ENCODE data around the gene UTRN. TPM values are rescaled to one million over a fixed set of nuclear protein-coding genes. Genes with fewer than 3 reads are reported as not detected.

The UTRN gene
- total RNA-seq, 8 experiments from 2014 or later, result 14.8 to 176 (median 60.8) TPM

DNA sequence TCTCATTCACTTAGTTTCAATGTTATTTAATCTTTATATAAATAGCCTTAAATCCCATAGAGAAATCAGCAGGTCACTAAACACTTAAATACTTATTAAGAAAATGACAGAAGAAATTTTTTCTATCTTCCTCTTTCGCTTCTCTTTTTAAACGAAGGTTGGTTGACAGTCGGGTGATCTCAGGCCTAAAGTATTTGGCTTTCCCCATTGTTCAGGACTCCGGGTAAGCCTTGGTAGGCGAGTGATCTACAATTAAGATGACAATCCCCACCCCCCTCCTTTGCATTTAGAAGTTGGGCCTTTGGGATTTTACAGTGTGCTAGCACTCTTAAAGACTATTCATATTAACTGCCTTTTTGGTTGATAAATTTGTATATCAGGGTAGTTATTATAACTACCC lies 19.7 kb upstream of the UTRN start:
- no peak overlapping the region for H3K27ac ChIP-seq
- peaks cover 12 to 23% of the 10 kb centered on the region in 2 donors for H3K4me1 ChIP-seq (replicated peaks in 1 of 2)
- WGBS, 10 experiments, result 4 to 93% (median 12%) methylated on average over 2 to 5 of the region's 5 CpGs
- peak in 6 of 8 experiments; percentile 9 to 84 (median 78) for ATAC-seq (replicated peaks in 6 of 8)
- no peak overlapping the region for H3K4me3 ChIP-seq
- in situ Hi-C loops (cut with MboI; ENCODE audit: low pct_unique_long_range_greater_than_20kb in 2 of 9, low sequenced_read_pairs in 9 of 9, unreplicated experiment in 9 of 9), result no loop called here

DNA sequence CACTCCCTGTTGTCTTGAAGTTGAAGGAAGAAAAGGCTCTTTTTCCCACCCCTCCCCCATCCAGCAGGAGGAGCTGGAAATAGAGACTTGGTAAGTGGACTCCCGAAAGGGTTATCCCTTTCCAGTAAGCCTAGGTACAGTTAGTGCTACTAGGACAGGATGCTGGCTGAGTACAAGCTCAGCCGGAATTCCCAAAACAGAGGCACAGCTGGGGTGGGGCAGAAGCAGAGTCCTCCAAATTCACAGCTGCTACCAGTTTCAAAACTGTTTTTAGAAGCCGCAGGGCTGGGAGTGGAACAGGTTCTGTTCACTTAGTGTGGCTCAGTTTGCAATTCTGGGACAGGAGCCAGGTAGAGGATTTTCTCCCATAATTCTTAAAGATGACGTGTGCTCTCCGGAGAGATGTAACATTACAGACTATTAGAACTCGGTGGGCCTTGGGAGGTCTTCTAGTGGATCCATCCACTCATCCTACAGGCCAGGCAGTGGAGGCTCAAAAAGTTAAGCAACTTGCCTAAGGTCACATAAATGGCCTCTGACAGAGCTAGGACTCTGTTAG lies 19.0 kb upstream of the UTRN start:
- in situ Hi-C loops (cut with MboI; ENCODE audit: low pct_unique_long_range_greater_than_20kb in 2 of 9, low sequenced_read_pairs in 9 of 9, unreplicated experiment in 9 of 9), result no loop called here
- Histone ChIP-seq H3K27ac (no peak overlapping the region), H3K4me3 (no peak overlapping the region), H3K4me1 (replicated peaks in 1 of 2) (peaks cover 12 to 23% of the 10 kb centered on the region in 2 donors)
- ATAC-seq (replicated peaks in 6 of 8), result peak in 3 of 8 experiments; percentile 80 to 91 (median 88)
- WGBS, 10 experiments, result 0 to 50% (median 27%) methylated on average over 1 to 5 of the region's 6 CpGs; no CpG with 5 or more reads in 3 of the 10 experiments

DNA sequence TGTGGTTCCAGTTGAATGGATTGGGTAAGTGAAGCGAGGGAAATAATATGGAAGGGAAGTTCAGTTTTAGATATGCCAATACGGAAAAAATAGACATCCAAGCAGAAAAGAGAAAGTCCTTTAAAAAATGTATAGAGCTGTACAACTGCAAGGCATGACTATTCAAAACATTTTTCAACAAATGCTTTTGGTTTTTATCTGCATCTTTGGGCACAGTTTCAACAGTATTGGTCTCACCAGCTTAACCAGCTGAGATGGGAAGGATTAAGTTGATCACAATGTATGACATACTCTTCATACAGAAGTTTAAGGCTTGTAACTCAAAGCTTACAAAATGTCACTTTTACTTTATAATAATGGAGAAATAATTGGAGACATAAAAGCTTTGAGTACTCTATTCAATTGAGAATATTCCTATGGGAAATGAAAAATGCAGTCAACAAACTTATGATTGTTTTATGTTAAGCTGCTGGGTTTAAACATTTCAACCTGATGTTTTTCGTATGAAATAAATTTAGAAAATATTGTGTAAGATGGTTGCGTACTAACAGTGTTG lies 16.3 kb upstream of the UTRN start:
- peaks cover 12 to 23% of the 10 kb centered on the region in 2 donors for H3K4me1 ChIP-seq (replicated peaks in 1 of 2)
- in situ Hi-C loops (cut with MboI; ENCODE audit: low pct_unique_long_range_greater_than_20kb in 2 of 9, low sequenced_read_pairs in 9 of 9, unreplicated experiment in 9 of 9), result no loop called here
- ATAC-seq (replicated peaks in 6 of 8), result no peak
- H3K27ac ChIP-seq, result no peak overlapping the region
- WGBS, 10 experiments, result 76 to 100% (median 94%) methylated on average over 1 to 4 of the region's 4 CpGs
- H3K4me3 ChIP-seq, result no peak overlapping the region

DNA sequence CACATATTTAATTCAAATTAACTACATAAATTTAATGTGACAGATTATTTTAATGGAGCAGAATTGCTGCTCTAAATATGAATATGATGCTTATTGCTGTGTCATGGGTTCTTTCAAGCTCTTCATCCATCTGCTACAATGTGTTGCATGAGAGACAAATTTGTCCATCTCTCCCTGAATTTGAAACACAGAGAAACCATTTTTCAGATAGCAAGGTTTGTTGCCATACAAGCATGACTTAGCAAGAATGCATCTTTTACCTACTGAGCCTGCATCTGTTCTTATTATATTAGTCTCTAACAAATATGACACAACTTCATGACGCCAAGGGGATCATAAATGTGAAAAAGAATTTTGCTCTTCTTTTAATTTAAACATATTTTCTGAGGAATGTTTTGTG lies 8.0 kb upstream of the UTRN start:
- 63 to 100% (median 100%) methylated on average over 1 of the region's 1 CpG; no CpG with 5 or more reads in 1 of the 10 experiments for WGBS, 10 experiments
- Histone ChIP-seq H3K4me1 (replicated peaks in 1 of 2) (no peaks in the 10 kb centered on the region), H3K27ac (no peak overlapping the region), H3K4me3 (no peak overlapping the region)
- in situ Hi-C loops (cut with MboI; ENCODE audit: low pct_unique_long_range_greater_than_20kb in 2 of 9, low sequenced_read_pairs in 9 of 9, unreplicated experiment in 9 of 9), result no loop called here
- ATAC-seq (replicated peaks in 6 of 8), result no peak

DNA sequence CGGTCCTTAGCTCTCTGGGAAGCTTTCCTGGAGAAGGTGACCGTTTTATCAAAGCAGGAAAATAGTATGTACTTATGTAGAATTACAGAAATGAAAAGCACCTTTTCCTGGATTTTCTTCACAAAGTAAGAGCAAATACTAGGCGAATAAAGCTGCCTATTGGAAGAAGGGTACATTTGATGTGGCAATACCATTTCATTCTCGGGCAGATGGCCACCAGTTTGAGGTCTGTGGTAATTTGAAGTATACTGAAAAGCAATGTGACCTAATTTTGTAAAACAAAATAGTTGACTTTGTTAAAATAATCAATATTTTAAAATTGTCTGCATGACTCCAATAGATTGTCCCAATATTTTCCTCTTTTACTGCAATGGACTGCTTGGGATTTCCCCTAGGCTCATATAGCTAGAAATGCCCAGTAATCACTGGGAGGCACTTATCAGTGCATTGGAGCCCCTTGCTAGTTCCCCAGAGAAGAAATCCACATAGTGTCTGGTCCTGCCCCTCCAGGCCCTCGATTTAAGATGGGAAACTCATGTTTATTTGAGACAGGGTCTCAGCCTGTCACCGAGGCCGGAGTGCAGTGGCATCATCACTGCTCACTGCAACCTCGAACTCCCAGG lies 7.4 kb upstream of the UTRN start:
- in situ Hi-C loops (cut with MboI; ENCODE audit: low pct_unique_long_range_greater_than_20kb in 2 of 9, low sequenced_read_pairs in 9 of 9, unreplicated experiment in 9 of 9), result no loop called here
- no peak overlapping the region for H3K4me3 ChIP-seq
- ATAC-seq (replicated peaks in 6 of 8), result no peak
- no peaks in the 10 kb centered on the region for H3K4me1 ChIP-seq (replicated peaks in 1 of 2)
- H3K27ac ChIP-seq, result no peak overlapping the region
- WGBS, 10 experiments, result 75 to 97% (median 90%) methylated on average over 3 to 8 of the region's 8 CpGs

DNA sequence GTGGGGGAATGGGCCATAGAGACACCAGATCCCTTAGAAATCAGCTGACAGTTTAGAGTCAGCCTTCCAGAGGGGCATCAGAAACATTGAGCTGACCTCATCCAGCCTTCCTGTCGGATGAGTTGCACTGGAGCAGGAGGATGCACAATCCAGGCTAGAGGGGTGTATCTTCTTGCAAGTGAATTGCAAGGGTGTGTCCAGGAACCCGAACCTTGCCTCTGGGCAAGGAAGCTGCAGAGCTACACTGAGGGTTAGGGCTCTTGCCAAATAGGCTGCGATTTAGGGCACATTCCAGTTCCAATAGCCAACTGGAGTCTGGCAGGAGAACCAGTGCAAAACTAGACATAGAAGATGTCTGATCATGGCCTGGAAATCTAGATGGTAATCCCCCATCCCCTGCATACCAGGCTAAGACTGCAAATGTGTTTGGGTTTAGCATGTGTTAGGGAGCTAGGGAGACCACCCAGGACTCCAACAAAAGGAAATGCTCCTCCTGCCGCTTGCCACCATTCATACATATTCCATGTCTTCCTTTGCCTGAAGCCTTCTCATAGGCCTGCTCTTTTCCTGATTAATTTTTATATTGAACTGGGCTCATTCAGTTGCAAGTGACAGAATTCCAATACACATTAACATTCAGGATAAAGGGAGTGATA lies 6.3 kb upstream of the UTRN start:
- WGBS, 10 experiments, result 40 to 80% (median 67%) methylated on average over 1 to 3 of the region's 4 CpGs; no CpG with 5 or more reads in 5 of the 10 experiments
- peak in 6 of 8 experiments; percentile 13 to 98 (median 66) for ATAC-seq (replicated peaks in 6 of 8)

DNA sequence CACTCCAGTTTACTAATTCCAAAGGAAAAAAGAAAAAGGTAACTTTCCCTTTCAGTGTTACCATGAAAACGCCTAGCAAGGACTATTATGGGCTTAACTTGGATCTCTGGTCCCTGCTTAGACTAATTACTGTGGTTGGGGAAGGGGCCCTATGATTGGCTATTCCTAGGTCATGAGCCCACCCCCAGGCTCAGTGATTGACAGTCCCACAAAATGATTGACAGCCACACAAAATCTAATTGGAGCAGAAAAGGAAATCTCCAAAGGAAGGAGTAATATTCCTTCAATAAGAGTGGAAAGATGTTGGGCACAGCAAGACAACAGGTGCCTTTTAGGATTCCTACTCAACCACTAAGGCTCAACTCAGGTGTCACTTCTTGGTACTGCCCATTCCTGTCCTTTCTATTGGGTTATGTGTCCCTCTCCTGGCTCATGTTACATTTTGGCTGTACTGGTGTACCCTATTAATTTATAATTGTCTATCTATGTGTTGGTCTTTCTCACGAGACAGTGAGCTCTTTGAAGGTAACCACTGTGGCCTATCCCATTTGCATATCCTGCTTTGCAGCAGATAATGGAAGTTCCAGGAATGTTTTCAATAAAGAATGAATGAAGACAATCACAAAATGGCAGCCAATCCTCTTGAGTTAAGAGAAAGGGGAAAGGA lies 5.5 kb upstream of the UTRN start:
- Histone ChIP-seq H3K27ac (no peak overlapping the region), H3K4me3 (no peak overlapping the region), H3K4me1 (replicated peaks in 1 of 2) (peaks cover 0 to 3% of the 10 kb centered on the region in 2 donors)
- in situ Hi-C loops (cut with MboI; ENCODE audit: low pct_unique_long_range_greater_than_20kb in 2 of 9, low sequenced_read_pairs in 9 of 9, unreplicated experiment in 9 of 9), result no loop called here
- WGBS, 10 experiments, result 82 to 100% (median 91%) methylated on average over 1 to 2 of the region's 2 CpGs; no CpG with 5 or more reads in 2 of the 10 experiments
- no peak for ATAC-seq (replicated peaks in 6 of 8)

More for the DNA sequence above, 6.3 kb upstream of the UTRN start:
- peaks cover 0 to under 1% of the 10 kb centered on the region in 2 donors for H3K4me1 ChIP-seq (replicated peaks in 1 of 2)
- H3K27ac ChIP-seq, result no peak overlapping the region
- H3K4me3 ChIP-seq, result no peak overlapping the region
- in situ Hi-C loops (cut with MboI; ENCODE audit: low pct_unique_long_range_greater_than_20kb in 2 of 9, low sequenced_read_pairs in 9 of 9, unreplicated experiment in 9 of 9), result no loop called here

DNA sequence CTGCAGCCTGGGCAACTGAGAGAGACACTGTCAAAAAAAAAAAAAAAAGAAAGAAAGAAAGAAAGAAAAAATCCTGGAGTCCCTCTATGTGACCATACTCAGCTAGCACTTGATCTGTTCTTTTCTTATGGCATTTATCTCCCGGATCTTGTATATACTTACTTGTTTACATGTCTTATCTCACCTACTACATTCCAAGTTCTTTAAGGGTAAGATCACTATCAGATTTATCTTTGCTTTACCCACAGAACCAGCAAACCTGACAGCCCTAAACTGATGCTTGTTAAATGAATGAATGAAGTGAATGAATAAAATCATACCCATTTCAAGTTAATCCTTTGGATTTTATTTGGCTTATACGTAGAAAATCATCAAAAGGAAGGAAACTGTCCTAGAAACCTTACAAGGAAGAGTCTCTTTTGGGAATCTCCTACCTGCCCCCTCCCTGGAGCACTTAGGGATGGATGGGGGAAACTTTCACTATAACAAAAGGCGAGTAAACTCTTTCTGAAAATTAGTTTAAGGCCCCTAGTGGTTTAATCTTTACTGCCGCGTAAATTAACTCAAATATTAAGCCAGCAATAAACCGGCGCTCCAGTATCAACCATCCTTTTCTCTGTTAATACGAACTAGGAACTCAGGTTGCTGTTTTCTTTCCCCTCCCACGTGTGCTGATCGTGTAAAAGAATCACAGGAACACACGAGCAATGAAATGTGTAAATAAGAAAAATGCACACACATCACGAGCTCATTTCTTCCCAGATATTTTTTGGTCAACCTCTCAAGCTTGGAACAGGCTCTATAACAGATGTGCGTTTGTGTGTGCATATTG lies 1.3 kb upstream of the UTRN start:
- H3K27ac ChIP-seq, result no peak overlapping the region

DNA sequence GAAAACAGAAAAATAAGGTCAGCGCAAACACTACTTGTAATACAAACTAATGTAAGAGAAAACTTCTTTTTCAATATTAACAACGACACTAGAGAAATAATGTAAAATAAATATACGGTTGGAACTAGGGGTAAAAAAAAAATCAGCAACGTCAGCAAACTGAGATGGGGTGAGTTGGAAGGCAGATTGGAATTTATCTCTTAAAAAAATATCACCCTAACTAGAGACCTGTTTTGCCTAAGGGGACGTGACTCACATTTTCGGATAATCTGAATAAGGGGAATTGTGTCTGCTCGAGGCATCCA lies 705 bp upstream of the UTRN start:
- no peak for ATAC-seq (replicated peaks in 6 of 8)
- in situ Hi-C loops (cut with MboI; ENCODE audit: low pct_unique_long_range_greater_than_20kb in 2 of 9, low sequenced_read_pairs in 9 of 9, unreplicated experiment in 9 of 9), result no loop called here
- peaks cover 3 to 6% of the 10 kb centered on the region in 2 donors for H3K4me1 ChIP-seq (replicated peaks in 1 of 2)
- 0 to 4% (median 0%) methylated on average over 1 to 7 of the region's 7 CpGs; no CpG with 5 or more reads in 3 of the 10 experiments for WGBS, 10 experiments
- H3K27ac ChIP-seq, result peak overlapping the region in 1 of 2 donors; percentile 73
- H3K4me3 ChIP-seq, result peak overlapping the region; percentile 44 to 84 (median 70)

More for the DNA sequence above, 1.3 kb upstream of the UTRN start:
- peaks cover 3 to 6% of the 10 kb centered on the region in 2 donors for H3K4me1 ChIP-seq (replicated peaks in 1 of 2)
- 0 to 100% (median 17%) methylated on average over 1 to 12 of the region's 13 CpGs for WGBS, 10 experiments
- in situ Hi-C loops (cut with MboI; ENCODE audit: low pct_unique_long_range_greater_than_20kb in 2 of 9, low sequenced_read_pairs in 9 of 9, unreplicated experiment in 9 of 9), result no loop called here
- ATAC-seq (replicated peaks in 6 of 8), result no peak
- peak overlapping the region; percentile 44 to 84 (median 70) for H3K4me3 ChIP-seq

DNA sequence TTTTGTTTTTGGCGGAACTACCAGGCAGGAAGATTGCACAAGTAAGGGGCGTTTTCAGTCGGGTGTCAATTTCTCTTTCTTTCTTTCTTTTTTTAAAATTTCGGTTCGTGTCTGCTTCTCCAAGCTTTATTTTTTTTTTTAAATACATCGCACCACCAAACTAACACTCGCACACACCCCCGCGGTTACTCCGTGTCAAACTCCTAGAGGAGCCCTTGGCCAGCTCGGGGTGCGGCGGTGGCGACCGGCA lies 338 bp downstream of the UTRN start:
- ATAC-seq (replicated peaks in 6 of 8), result peak in 3 of 8 experiments; percentile 4 to 5 (median 5)
- Histone ChIP-seq H3K4me1 (replicated peaks in 1 of 2) (peaks cover 3 to 6% of the 10 kb centered on the region in 2 donors), H3K4me3 (peak overlapping the region; percentile 44 to 84 (median 70)), H3K27ac (peak overlapping the region in 1 of 2 donors; percentile 73)
- WGBS, 10 experiments, result 0 to 8% (median 0%) methylated on average over 1 to 13 of the region's 15 CpGs
- in situ Hi-C loops (cut with MboI; ENCODE audit: low pct_unique_long_range_greater_than_20kb in 2 of 9, low sequenced_read_pairs in 9 of 9, unreplicated experiment in 9 of 9), result no loop called here

DNA sequence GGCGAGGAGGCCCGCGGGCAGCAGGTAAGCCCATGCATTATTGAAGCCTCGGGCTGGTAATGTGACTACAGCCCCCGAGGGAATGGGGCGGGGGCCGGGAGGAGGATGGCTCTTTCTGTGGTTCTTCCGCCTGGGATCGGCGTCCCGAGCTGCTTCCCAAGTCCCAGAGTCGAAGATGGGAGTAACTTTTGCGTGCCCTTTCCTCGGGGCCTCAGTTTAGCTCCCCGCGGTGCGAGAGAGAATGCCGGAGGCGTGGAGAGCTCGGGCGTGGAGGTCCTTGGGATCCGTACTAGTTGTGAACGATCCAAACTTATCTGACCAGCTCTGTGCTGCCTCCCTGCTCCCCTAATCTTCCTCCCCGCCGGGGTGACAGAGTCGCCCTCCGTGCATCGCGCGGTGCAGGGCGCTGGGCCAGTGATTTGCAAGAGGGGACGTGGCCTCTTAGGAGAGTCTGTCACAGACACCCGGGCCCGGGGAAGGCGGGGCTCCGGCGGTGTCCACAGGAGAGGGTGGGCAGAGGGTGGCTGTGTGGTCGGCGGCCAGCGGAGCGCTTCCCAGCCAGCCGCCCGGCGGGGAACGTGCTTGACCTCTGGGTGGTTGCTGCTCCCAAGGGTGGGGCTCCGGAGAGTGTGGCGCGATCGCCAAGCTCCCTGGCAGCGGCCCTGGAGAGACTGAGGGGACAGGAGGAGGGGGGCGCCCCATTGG lies 815 bp downstream of the UTRN start:
- ATAC-seq (replicated peaks in 6 of 8), result peak; percentile 8 to 83 (median 78)
- 0 to 2% (median 0%) methylated on average over 8 to 17 of the region's 51 CpGs; no CpG with 5 or more reads in 7 of the 10 experiments for WGBS, 10 experiments
- peak overlapping the region; percentile 1 to 73 for H3K27ac ChIP-seq
- peak overlapping the region; percentile 44 to 84 (median 70) for H3K4me3 ChIP-seq
- in situ Hi-C loops (cut with MboI; ENCODE audit: low pct_unique_long_range_greater_than_20kb in 2 of 9, low sequenced_read_pairs in 9 of 9, unreplicated experiment in 9 of 9), result no loop called here
- H3K4me1 ChIP-seq (replicated peaks in 1 of 2), result peaks cover 3 to 6% of the 10 kb centered on the region in 2 donors
